Pancreas (tissue), 10 donors: ENCODE results near the gene SLC26A11. TPM values are rescaled to one million over a fixed set of nuclear protein-coding genes. Genes with fewer than 3 reads are reported as not detected.

ENCODE experiments used
- ATAC-seq, 4 donors: fragments of 200-7000 bp; cut with Tn5 transposase; one replicate each; pipeline versions ENCODE4 v1.8.0 to v1.9.1; 2020; ENCODE audit warnings: mild to moderate bottlenecking in 4 of 4, moderate library complexity in 4 of 4
- DNase-seq, 6 donors: peaks; one replicate each; pipeline ENCODE4 v3.0.0-alpha.2; 2020
- FAIRE-seq: peaks from 2 replicates; lab custom pipeline; 2012; peaks lifted over from hg19 to GRCh38; lab: Jason Lieb, UNC
- H3K27ac ChIP-seq, 4 donors: fragments of 200-600 bp; sonication (generic); 1 replicate in 3 of 4; 2 replicates in 1 of 4; pipeline versions ENCODE4 v1.5.0 to v1.8.0; 2020
- H3K27me3 ChIP-seq, 4 donors: fragments of 200-600 bp; one replicate each; pipeline ENCODE4 v1.8.0; 2021
- H3K36me3 ChIP-seq, 3 donors: fragments of 200-600 bp; sonication (generic) in 1 of 3; one replicate each; pipeline versions ENCODE4 v1.5.0 to v1.8.0; 2020 to 2021
- H3K4me1 ChIP-seq, 3 donors: fragments of 200-600 bp; one replicate each; pipeline ENCODE4 v1.8.0; 2021
- H3K4me3 ChIP-seq, 4 donors: fragments of 200-600 bp; sonication (generic) in 2 of 4; one replicate each; pipeline versions ENCODE4 v1.5.0 to v1.8.0; 2020 to 2021
- H3K9me3 ChIP-seq, 4 donors: fragments of 200-600 bp; one replicate each; pipeline ENCODE4 v1.8.0; 2021
- CTCF ChIP-seq, 4 donors: fragments of 200-600 bp; sonication (generic) in 3 of 4; IDR thresholded peaks; one replicate each; pipeline versions ENCODE4 v1.5.0 to v1.8.0; 2021; ENCODE audit warnings: antibody characterized with exemption in 4 of 4
- WGBS, 2 donors: extraction: QIAGEN DNeasy Blood & Tissue Kit; methylation state at CpG; one replicate each; pipeline ENCODE4 v1.1.7; 2013; 5-methylcytosine and 5-hydroxymethylcytosine counted together
- intact Hi-C, 3 donors: fragments of 100-400 bp; cut with DNase I; formaldehyde crosslinking; loops; one replicate each; pipeline versions ENCODE4 v1.11.1 to v1.14.2; 2022
- polyA plus RNA-seq, 2 donors: library from polyadenylated mRNA; stranded (reverse); fragments of 200-250 nt; gene quantifications; one replicate each; pipeline ENCODE4 v1.2.3, GENCODE V29; 2013
- total RNA-seq, 6 donors: library from RNA; stranded (reverse); fragmentation: NEBNext Ultra II Directional in 4 of 6; extraction: Animal tissue kit (Norgen Biotek cat#: 25700) in 4 of 6; gene quantifications; one replicate each; pipeline versions ENCODE4 v1.2.1 to v1.2.4, GENCODE V29; 2021 to 2023
- donor health status: healthy with polysubstance abuse.
- donor health status: DM: no; HTN: no; CAD: no; lungs with moderate emphysema.
- donor health status: DM: no; HTN: no; CAD: no.
- donor health status: control.
- donor health status: control.
- donor health status: Bipolar disorder and iron deficiency.
- donor health status: DM: yes; HTN: yes; CAD: no.
- donor health status: DM: no; HTN: no; CAD: no.
- donor health status: DM: no; HTN: no; CAD: no.
- donor health status: DM: yes; HTN: yes; CAD: no.

Gene SLC26A11
- total and polyA plus RNA-seq, 8 donors: 5.1 to 23.6 (median 8.8) TPM

DNA sequence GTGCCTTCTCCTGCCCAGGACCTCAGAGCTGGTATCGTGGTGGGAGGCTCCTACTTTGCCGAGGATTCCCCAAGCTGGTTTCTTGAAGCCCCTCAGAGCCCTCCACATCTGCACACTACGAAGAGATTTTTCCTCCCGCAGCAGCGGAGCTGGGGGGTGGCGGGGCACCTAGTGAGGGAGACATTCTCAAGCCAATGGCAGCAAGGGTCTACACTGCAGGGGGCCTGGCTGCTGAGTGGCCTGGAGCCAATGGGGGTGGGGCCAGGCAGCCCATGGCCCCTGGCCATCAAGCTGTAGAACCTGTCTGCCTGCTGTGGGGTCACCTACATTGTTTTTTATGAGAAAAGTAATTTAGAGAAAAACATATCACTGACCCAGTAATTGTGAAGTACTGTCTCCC is 5.0 kb downstream of the SLC26A11 start:
- FAIRE-seq (no peak), DNase-seq (peak in 2 of 6 donors; percentile 14 to 20), ATAC-seq (no peak)
- no peak for TF ChIP-seq CTCF (IDR thresholded peaks at IDR 0.05)
- no peak overlapping the region for H3K4me3 ChIP-seq
- 84 to 89% methylated on average over 6 of the region's 6 CpGs for WGBS, 2 donors
- intact Hi-C loops: no loop called here
- H3K27ac ChIP-seq: no peak overlapping the region
- no peaks in the 10 kb centered on the region for H3K27me3 ChIP-seq
- H3K9me3 ChIP-seq: no peaks in the 10 kb centered on the region
- H3K36me3 ChIP-seq: no peaks in the 10 kb centered on the region
- peaks cover 0 to 2% (median 0%) of the 10 kb centered on the region in 3 donors for H3K4me1 ChIP-seq

DNA sequence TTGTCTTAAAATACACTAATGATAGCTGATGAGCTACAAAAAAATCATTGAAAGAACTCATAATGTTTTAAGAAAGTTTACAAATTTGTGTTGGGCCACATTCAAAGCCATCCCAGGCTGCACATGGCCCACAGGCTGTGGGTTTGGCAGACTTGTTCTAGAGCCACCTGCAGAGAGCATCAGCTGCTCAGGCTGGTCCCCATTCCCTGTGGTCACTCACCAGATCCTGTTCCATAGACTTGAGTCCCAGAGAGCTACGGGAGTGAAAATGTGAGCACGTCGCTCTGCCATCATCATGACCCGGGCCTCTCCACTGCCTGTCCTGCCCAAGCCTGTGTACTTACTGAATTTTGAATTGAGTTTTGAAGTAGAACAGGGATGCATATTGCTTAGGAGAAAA is 6.9 kb downstream of the SLC26A11 start:
- TF ChIP-seq CTCF (IDR thresholded peaks at IDR 0.05): no peak
- Histone ChIP-seq H3K4me3 (no peak overlapping the region), H3K9me3 (no peaks in the 10 kb centered on the region), H3K36me3 (peaks cover 0 to 3% (median 0%) of the 10 kb centered on the region in 3 donors), H3K4me1 (no peaks in the 10 kb centered on the region), H3K27me3 (no peaks in the 10 kb centered on the region), H3K27ac (no peak overlapping the region)
- intact Hi-C loops: no loop called here
- ATAC-seq (no peak), DNase-seq (peak in 1 of 6 donors; percentile 20), FAIRE-seq (no peak)
- WGBS, 2 donors: 94 to 96% methylated on average over 4 of the region's 4 CpGs

DNA sequence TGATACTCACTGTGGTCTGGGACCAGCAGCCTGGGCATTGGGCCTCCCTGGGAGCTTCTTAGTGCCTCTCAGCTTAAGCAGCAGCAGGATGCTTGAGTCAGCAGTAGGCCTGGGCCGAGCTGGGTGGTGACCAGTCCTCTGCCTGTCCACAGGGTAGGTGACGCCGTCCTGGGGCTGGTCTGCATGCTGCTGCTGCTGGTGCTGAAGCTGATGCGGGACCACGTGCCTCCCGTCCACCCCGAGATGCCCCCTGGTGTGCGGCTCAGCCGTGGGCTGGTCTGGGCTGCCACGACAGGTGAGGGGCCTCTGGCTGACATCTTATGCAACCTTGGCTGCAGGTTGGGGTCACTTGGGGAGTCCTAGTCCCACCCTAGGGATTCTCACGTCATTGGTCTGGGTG is 7.4 kb downstream of the SLC26A11 start:
- 93 to 94% methylated on average over 11 of the region's 11 CpGs for WGBS, 2 donors
- Histone ChIP-seq H3K36me3 (peaks cover 0 to 8% (median 0%) of the 10 kb centered on the region in 3 donors), H3K4me1 (no peaks in the 10 kb centered on the region), H3K27me3 (no peaks in the 10 kb centered on the region), H3K9me3 (no peaks in the 10 kb centered on the region), H3K4me3 (no peak overlapping the region), H3K27ac (no peak overlapping the region)
- ATAC-seq: no peak
- no peak for TF ChIP-seq CTCF (IDR thresholded peaks at IDR 0.05)
- intact Hi-C loops: no loop called here
- peak in 2 of 6 donors; percentile 17 to 63 for DNase-seq
- FAIRE-seq: no peak

DNA sequence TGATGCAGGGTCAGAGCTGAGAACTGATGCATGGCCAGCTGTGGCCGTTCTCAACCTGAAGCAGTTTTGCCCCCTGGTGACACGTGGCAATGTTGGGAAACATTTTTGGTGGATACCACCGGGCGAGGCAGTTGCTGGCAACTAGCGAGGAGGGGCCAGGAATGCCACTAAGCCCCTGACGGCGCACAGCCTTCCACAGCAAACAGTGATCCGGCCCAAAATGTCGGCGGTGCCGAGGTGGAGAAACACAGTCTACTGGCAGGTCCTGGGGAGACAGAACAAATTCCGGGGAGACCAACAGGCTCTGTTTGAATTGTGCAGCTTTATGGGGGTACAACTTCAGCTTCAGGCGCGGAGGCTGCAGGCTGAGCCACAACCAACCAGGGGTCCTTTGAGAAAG is 8.2 kb downstream of the SLC26A11 start:
- intact Hi-C loops: no loop called here
- no peak overlapping the region for H3K4me3 ChIP-seq
- no peaks in the 10 kb centered on the region for H3K9me3 ChIP-seq
- TF ChIP-seq CTCF (IDR thresholded peaks at IDR 0.05): no peak
- DNase-seq: peak in 2 of 6 donors; percentile 13 to 39
- no peaks in the 10 kb centered on the region for H3K4me1 ChIP-seq
- no peaks in the 10 kb centered on the region for H3K27me3 ChIP-seq
- FAIRE-seq: no peak
- ATAC-seq: no peak
- WGBS, 2 donors: 94 to 96% methylated on average over 14 of the region's 14 CpGs
- H3K36me3 ChIP-seq: peaks cover 0 to 9% (median 0%) of the 10 kb centered on the region in 3 donors
- no peak overlapping the region for H3K27ac ChIP-seq

- no peak overlapping the region for H3K4me3 ChIP-seq
- FAIRE-seq (no peak), ATAC-seq (no peak), DNase-seq (peak in 1 of 6 donors; percentile 0)
- H3K9me3 ChIP-seq: no peaks in the 10 kb centered on the region
- no peaks in the 10 kb centered on the region for H3K27me3 ChIP-seq
- TF ChIP-seq CTCF (IDR thresholded peaks at IDR 0.05): no peak
- no peak overlapping the region for H3K27ac ChIP-seq
- 85 to 91% methylated on average over 4 of the region's 4 CpGs for WGBS, 2 donors
- H3K36me3 ChIP-seq: peaks cover 0 to 9% (median under 1%) of the 10 kb centered on the region in 3 donors
- H3K4me1 ChIP-seq: no peaks in the 10 kb centered on the region
- intact Hi-C loops: no loop called here
Observed at GRCh38 chr17:80229011-80229410, 8.8 kb downstream of the SLC26A11 start.
